NCI-H82 (cell line): Measurements from ENCODE around the gene FIZ1.

ENCODE experiments used
- DNase-seq: peaks from one replicate; lab custom pipeline; 2025; lab: John Stamatoyannopoulos, UW

The FIZ1 gene

DNA sequence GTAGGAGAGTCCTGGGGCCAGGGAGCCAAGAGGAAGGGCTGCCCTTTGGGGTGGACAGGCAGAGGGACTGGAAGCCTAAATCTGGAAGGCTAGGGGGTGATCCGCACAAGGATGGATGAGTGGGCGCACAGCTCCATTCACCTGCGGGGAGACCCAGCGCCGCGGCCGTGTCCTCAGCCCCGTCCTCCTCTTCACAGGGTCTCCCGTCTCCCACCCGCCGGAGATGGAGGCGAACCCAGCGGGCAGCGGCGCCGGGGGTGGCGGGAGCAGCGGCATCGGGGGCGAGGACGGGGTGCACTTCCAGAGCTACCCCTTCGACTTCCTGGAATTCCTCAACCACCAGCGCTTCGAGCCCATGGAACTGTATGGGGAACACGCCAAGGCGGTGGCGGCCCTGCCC lies 14.1 kb upstream of the FIZ1 start:
- no peak for DNase-seq

DNA sequence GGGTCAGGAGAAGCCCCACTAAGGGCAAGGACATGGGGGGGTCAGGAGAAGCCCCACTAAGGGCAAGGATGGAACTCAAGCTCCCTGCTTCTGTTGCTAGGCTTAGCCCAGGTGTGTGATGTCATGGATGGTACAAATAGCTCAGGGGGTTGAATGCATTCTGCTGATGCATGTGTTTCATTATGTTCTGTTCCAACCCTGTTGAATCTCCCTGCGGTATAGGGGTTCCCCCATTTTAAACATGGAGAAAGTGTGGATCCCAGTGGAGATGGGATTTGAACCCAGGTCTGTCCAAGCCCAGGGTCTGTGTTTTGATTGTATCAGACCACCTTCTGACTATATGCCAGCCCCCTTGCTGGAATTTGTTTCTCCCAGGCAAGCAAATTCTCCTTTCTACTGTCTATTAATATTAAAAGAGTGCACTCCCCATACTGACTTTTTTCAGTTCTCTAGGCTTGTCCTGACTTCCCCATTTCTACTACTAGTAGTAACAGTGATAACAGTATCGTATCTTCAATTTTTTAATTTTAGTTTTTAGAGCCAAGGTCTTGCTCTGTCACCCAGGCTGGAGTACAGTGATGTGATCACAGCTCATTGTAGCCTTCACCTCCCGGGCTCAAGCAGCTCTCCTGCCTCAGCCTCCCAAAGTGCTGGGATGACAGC lies 12.8 kb upstream of the FIZ1 start:
- no peak for DNase-seq

DNA sequence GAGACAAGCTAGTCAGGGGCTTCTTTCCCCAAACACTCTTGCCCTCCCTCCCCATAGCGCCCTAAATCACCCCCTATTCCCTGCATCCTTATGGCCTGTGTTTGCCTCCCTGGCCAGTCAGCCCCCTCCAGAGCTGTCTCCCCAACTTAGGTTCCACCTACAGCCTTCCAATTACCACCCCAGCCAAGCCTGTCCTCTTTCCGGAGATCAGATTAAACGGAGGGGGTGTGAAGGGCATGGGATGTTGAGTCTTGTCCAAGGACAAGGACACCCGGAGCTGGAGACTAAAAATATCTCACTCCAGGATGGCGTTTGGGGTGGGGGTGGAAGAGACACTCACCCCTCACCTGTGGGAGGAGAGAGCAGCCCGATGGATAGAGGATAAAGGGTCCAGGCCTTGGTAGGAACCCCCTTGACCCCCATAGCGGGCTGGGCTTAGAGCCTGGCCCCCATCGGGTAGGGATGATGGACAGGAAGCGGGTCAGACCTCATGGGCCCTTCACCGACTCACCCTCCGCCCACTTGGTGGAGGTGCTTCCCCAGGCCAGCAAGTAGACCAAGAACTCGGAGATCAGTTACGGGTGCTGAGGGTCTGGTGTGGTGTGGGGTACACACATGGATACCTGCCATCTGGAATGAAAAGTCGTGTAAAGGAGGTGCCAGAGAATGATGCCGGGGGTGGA lies 12.1 kb upstream of the FIZ1 start:
- DNase-seq: no peak

GRCh38 chr19:55609326-55609725 lies 10.0 kb upstream of the FIZ1 start:
- no peak for DNase-seq

GRCh38 chr19:55606817-55607216 lies 7.5 kb upstream of the FIZ1 start:
- no peak for DNase-seq

GRCh38 chr19:55606471-55606787 lies 7.1 kb upstream of the FIZ1 start:
- DNase-seq: no peak

DNA sequence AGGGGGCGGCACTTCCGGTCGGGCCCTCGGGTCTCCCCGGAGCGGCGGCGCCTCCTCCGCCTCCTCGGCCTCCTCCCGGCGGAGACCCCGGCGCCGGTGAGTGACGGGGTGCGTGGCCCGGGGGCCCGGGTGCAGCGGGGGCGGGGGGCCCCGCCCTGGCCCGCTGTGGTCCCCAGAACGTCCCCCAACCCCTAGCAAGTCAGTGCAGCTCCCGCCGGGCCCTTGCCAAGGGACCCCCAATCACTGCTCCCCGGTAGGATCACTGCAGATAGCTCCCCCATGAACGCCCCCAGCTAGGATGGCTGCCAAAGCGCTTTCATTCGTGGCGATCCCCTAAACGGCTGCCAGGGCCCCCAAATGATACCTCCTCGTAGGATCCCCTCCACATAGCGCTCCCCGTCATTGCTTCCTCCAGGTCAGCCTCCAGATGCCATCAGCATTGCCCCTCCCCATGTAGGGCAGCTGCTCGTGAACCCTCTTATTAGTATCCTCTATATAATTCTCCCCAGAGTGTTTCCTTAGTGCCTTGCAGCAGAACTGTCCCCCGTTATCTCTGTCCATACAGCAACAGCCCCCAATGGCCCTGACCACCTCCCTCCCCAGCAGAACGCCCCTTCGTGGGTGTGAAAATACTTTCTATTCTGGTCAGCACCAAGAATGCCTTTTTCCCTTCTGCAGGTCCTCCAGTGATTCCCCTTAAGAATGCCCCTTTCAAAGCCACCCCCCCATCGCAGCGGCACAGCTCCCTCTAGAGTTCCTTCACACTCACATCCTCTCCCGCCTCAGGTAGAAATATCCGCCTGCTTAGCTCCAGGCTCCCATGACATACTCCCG lies 6.5 kb upstream of the FIZ1 start, which contains the start of gene ZNF865:
ZNF865 (plus strand) TSS at position 11 of the 834 bp plus-strand sequence. CDS start 7,972 bp downstream, outside the sequence.
- DNase-seq: peak; percentile 93

DNA sequence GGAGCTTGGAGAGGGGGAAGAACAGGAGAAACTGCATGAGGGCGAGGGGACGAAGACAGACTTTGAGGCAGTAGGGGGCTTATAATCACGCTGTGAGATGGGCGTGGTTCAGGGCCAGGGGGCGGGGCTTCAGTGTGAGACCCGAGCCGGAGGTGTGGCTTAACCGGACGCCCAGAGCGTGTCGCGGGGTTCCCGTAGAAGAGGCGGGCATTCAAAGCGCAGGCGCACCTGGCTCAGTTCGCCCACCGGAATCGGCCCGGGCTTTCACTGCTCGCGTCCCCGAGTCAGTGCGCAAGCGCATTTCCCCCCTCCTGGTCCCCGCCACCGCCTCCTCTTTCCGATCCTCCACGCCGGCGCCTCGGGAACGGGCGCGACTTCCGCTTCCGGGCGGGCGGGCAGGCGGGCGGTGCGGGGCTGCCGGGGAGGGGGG lies 5.9 kb upstream of the FIZ1 start:
- DNase-seq: peak; percentile 99

- no peak for DNase-seq
Measured at GRCh38 chr19:55603581-55604292, 4.4 kb upstream of the FIZ1 start.

- no peak for DNase-seq
Measured at GRCh38 chr19:55603115-55603514, 3.8 kb upstream of the FIZ1 start.

- DNase-seq: no peak
Measured at GRCh38 chr19:55602104-55603001, 3.0 kb upstream of the FIZ1 start.

DNA sequence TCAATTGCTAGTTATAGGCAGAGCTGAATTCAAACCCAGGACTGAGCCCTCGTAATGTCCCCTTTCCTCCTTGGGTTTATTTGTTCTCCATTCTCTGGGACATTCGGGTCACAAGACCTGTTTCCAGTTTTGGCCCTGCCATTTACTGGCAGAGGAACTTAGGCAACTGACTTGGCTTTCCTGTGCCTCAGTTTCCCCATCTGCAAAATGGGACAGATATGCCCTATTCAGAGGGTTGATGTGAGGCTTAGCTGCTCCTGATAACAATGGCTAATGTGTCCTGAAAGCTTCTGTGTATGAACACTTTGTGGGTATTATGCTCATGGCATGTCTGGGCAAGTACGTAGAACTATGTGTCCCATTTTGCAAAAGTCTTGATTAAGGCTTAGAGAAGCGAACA lies 1.8 kb upstream of the FIZ1 start:
- DNase-seq: no peak

- DNase-seq: no peak
Measured at GRCh38 chr19:55600662-55601028, 1.3 kb upstream of the FIZ1 start.

GRCh38 chr19:55599842-55600661 lies 735 bp upstream of the FIZ1 start, which contains the start of gene ZNF524:
ZNF524 (plus strand) TSS chr19:55600288; CDS start chr19:55602113, 1,825 bp downstream.
- DNase-seq: peak; percentile 97

- DNase-seq: peak; percentile 98
Measured at GRCh38 chr19:55598719-55599467, 424 bp downstream of the FIZ1 start.

DNA sequence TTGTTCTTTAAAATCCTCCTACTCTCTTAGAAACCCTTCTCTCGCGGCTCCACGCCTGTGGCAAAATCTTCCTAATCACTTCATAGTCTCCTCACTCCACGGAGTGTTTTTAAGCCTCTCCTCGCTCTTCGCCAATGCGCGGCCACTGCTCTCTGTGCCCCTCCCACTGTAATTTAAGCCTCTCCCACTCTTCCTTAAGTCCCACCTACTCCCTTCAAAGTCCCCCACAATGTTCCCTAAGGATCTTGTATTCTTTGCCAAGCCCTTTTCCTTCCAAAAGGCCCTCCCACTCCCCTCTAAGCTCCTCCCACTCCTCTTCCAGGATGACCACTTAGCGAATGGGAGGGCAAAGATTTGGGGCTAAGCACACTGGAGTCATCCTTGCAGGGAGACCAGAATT lies 1.3 kb downstream of the FIZ1 start:
- DNase-seq: peak; percentile 38

DNA sequence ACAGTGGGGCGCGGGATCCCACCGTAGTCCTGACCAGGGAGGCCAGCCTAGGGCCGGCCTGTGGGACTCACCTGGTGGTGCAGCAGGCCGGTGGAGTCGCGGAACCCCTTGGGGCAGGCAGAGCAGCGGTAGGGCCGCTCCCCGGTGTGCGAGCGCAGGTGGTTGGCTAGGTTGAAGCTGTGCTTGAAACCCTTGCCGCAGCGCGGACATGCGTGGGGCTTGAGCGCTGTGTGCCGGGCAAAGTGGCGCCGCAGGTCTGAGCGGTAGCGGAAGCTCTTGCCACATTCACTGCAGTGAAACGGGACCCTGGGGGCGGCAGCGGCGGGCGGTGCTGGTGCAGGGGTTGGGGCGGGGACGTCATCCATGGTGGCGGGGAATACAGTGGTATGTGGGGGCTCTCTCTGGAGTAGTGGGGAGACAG lies 1.8 kb downstream of the FIZ1 start:
- no peak for DNase-seq

- DNase-seq: no peak
Measured at GRCh38 chr19:55596304-55596703, 3.0 kb downstream of the FIZ1 start.

DNA sequence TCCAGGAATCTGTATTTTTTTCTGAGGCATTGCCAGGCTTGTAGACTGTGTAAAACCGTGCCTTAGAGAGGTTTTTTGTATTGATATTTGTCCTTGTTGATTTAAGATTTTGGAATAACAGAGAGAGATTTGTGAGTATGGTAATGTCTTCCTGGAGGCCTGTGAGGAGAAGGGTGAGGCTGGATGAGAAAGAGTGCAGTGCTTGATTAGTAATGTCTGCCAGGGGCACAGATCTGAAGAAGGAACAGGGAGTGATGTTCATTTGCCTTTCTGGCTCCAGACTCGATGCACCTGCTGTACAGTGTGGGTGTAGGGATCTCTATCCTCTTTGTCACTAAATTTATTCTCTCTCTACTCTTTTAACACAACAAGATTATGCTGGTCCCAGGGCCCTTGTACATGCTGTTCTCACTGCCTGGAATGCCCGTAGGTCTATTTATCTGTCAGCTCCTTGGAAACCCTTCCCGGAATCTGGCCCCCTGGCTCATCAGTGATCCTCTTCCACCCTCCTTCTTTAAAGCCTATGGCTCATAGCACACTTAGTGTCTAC lies 4.2 kb downstream of the FIZ1 start:
- DNase-seq: no peak
